Mesothelial cell of epicardium (in vitro differentiated cells): Measurements from ENCODE around the gene REEP1. TPM values are rescaled to one million over a fixed set of nuclear protein-coding genes. Genes with fewer than 3 reads are reported as not detected.

ENCODE experiments used
- DNase-seq, 2 experiments: peaks; one replicate each; pipeline ENCODE4 v3.0.0; 2021; ENCODE audit warnings: low spot score in 2 of 2; ENCODE audit not compliant: unreplicated experiment in 2 of 2
- H3K27ac Mint-ChIP-seq: 2 replicates; pipeline ENCODE4 v1.8.0; 2021; ENCODE audit warnings: mixed read lengths
- H3K27me3 Mint-ChIP-seq: 2 replicates; pipeline ENCODE4 v1.8.0; 2021; ENCODE audit warnings: low read depth, mixed read lengths
- H3K36me3 Mint-ChIP-seq: 2 replicates; pipeline ENCODE4 v1.8.0; 2021; ENCODE audit warnings: mixed read lengths
- H3K4me1 Mint-ChIP-seq: 2 replicates; pipeline ENCODE4 v1.8.0; 2021; ENCODE audit warnings: mixed read lengths
- H3K4me3 Mint-ChIP-seq: 2 replicates; pipeline ENCODE4 v1.8.0; 2021; ENCODE audit warnings: mild to moderate bottlenecking, moderate library complexity, mixed read lengths
- H3K9me3 Mint-ChIP-seq: 2 replicates; pipeline ENCODE4 v1.8.0; 2021; ENCODE audit warnings: mixed read lengths
- total RNA-seq: library from RNA; stranded (reverse); gene quantifications from 3 replicates; pipeline ENCODE4 v1.2.1, GENCODE V29; 2021
- TF ChIP-seq, protein P1 (sequence below): fragments of 200-600 bp; sonication (generic); IDR thresholded peaks from one replicate; pipeline ENCODE4 v1.5.0; 2021; ENCODE audit warnings: antibody characterized with exemption; ENCODE audit not compliant: unreplicated experiment

Gene REEP1
- total RNA-seq, 1 donor from 2014 or later: 1.9 TPM

DNA sequence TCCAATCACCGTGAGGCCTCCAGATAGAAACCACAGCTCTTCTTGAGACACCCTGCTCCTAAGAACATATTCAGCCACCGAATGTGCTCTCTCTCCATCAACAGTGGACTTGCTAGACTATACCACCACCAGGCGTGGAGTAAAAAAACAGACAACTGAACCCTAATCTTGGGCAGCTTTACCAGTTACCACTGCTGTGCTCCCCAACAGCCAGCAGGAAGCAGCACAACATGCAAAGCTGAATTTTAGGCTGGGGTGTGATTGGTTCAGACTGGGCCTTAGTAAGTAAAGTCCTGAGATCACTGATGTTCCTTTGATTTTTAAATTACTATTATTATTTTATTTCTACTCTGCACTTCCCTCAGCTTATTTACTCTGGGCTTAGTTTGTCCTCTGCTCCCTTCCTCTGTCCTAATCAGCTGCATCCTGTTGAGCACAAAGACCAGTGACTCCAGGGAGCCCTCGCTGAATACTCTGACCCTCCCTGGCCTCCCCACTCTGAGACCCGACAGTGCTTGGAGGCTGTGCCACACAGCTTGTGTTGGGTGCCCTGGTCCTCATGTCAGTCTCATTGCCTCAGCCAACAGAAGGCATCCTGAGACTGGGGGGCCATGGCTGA is 116.3 kb downstream of the REEP1 start:
- no peaks in the 10 kb centered on the region for H3K27me3 Mint-ChIP-seq
- H3K4me1 Mint-ChIP-seq: peaks cover 25% of the 10 kb centered on the region
- H3K27ac Mint-ChIP-seq: no peak overlapping the region
- peak in 1 of 2 experiments; percentile 61 for DNase-seq
- no peaks in the 10 kb centered on the region for H3K9me3 Mint-ChIP-seq
- no peak overlapping the region for H3K4me3 Mint-ChIP-seq
- no peaks in the 10 kb centered on the region for H3K36me3 Mint-ChIP-seq
- TF ChIP-seq, protein P1, sequence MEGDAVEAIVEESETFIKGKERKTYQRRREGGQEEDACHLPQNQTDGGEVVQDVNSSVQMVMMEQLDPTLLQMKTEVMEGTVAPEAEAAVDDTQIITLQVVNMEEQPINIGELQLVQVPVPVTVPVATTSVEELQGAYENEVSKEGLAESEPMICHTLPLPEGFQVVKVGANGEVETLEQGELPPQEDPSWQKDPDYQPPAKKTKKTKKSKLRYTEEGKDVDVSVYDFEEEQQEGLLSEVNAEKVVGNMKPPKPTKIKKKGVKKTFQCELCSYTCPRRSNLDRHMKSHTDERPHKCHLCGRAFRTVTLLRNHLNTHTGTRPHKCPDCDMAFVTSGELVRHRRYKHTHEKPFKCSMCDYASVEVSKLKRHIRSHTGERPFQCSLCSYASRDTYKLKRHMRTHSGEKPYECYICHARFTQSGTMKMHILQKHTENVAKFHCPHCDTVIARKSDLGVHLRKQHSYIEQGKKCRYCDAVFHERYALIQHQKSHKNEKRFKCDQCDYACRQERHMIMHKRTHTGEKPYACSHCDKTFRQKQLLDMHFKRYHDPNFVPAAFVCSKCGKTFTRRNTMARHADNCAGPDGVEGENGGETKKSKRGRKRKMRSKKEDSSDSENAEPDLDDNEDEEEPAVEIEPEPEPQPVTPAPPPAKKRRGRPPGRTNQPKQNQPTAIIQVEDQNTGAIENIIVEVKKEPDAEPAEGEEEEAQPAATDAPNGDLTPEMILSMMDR: peak; percentile 81

DNA sequence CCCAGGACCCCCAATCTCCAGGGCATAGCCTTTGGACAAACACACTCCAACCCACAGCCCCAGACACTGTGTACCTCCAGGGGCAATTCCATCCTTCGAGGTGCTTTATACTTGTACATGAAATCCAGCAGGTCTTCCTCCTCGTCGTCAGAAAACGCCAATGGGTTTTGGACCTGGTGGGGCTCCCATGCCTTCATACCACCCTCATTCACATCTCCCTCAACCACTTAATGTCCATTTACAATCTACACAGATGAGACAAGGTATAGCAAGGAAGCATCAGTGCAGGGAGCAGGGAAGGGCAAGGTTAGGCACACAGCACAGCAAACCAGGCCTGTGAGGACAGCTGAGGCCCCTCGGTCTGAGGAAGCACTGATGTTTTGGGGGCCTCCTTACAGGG is 117.5 kb downstream of the REEP1 start:
- no peak for DNase-seq
- Mint-ChIP-seq H3K4me1 (peaks cover 25% of the 10 kb centered on the region), H3K27me3 (no peaks in the 10 kb centered on the region), H3K36me3 (no peaks in the 10 kb centered on the region), H3K4me3 (no peak overlapping the region), H3K27ac (no peak overlapping the region), H3K9me3 (no peaks in the 10 kb centered on the region)
- TF ChIP-seq, protein P1: no peak

DNA sequence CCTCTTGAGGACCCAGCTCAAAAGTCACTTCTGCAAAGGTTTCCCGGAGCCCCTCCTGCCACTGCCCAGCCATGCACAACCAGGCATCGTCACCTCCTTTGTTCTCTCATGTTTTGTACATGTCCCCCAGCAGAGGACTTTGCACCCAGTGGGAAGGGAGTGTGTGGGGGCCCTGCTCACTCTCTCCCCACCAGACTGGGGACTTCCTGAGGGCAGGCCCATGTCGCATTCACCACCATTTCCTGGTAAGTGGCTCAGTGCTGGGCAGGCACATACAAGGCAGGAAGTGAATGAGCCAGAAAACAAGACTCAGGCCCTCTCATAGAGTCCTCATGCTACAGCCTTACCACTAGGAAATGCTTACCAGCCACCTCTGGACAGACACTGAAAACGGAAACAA is 119.3 kb downstream of the REEP1 start:
- Mint-ChIP-seq H3K4me1 (peaks cover 25% of the 10 kb centered on the region), H3K27ac (no peak overlapping the region), H3K4me3 (no peak overlapping the region), H3K27me3 (no peaks in the 10 kb centered on the region), H3K36me3 (peaks cover 3% of the 10 kb centered on the region), H3K9me3 (no peaks in the 10 kb centered on the region)
- TF ChIP-seq, protein P1: no peak
- DNase-seq: no peak

DNA sequence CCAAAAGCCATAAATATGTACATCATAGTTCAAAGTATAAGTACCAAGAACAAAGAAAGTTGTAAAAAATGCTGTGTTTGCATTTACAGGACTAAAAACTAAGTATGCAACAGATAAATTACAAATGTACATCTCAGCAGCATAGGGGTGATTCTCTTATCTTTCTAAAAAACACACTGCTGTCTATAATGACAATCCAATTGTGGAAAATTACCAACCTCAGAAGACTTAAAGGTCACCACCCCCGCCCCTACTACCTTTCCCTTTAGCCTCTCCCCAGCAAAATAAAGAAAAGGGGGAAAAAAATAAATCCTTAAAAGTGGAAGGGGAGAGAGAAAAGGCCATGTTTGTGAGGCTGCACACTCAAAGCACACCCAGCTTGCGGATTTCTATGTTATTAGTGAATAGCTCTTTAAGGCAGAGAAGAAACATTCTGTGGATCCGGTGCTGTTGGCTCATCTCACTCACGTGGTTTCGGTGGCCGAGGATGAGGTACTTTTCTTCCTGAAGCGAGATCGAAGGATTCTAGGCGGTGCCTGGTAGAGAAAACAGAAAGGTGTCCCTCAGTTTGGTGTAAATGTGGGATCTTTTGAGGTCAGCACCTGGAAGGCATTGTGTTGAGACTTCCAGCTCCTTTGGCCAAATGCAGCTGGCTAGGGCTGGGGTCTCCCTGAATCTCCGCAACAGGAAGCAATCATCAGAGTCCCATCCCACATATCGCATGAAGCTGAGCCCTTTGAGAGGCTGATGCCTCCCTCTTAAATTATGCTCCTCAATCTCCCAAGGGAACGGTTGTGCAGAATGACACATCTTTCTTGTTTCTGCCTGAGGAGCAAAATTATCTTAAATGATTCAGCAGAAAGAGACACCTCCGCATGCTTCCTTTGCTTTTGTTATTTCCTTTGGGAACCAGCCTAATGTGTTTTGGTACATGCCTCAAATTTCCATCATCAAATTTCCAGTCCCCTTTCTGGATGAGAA is 120.6 kb downstream of the REEP1 start:
- Mint-ChIP-seq H3K27me3 (no peaks in the 10 kb centered on the region), H3K27ac (no peak overlapping the region), H3K4me1 (peaks cover 15% of the 10 kb centered on the region), H3K9me3 (no peaks in the 10 kb centered on the region), H3K4me3 (no peak overlapping the region), H3K36me3 (peaks cover 10% of the 10 kb centered on the region)
- no peak for DNase-seq
- TF ChIP-seq, protein P1: no peak

DNA sequence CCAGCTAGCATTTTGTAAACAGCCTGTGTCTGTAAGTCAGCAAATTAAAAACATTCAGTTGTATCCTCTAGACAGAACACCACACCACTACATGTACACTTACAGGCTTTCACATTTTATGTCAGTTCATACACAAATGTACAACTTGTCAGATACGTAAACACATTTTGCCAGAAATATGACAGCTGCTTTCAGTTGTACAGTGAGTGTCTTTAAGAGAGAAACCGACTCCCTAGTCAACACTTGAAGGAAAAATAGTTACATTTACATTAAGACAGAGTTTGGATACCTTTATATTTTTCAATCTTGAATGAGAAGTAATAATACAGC is 123.0 kb downstream of the REEP1 start:
- Mint-ChIP-seq H3K27ac (no peak overlapping the region), H3K36me3 (peaks cover 27% of the 10 kb centered on the region), H3K9me3 (no peaks in the 10 kb centered on the region), H3K27me3 (no peaks in the 10 kb centered on the region), H3K4me3 (no peak overlapping the region), H3K4me1 (peaks cover 12% of the 10 kb centered on the region)
- TF ChIP-seq, protein P1: no peak
- no peak for DNase-seq
